ENCODE measurements around the gene STARD8.
"Not testable (repeated sequence)": the region's sequence is repeated elsewhere in the genome, so short reads cannot be mapped to it uniquely, and the experiment has no call there.

STARD8 gene

DNA sequence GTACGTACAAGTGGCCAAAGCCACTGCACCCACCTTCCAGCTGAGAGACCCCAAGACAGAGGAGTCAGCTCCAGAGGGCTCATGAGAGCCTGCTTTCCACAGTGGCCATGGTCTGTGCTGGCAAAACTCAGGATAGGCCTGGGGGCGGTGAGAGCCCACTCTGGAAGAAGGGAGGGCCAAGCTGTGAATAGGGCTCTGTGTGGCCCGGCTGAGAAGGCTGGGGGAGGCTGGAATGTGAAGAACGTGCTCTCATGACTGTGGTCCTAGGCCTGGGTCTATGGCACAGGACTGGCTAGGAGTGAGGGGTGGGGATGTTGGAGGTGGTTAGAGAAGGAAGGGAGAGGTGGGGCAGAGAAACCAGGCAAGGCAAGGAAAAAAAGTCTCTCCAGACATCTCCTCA is 13.3 kb downstream of the STARD8 start:
- no peak for DNase-seq

GRCh38 chrX:68665502-68665901 is 18.0 kb downstream of the STARD8 start:
- no peak for DNase-seq

- no peak for DNase-seq
These were observed 19.1 kb downstream of the STARD8 start for GRCh38 chrX:68666580-68666979.

DNA sequence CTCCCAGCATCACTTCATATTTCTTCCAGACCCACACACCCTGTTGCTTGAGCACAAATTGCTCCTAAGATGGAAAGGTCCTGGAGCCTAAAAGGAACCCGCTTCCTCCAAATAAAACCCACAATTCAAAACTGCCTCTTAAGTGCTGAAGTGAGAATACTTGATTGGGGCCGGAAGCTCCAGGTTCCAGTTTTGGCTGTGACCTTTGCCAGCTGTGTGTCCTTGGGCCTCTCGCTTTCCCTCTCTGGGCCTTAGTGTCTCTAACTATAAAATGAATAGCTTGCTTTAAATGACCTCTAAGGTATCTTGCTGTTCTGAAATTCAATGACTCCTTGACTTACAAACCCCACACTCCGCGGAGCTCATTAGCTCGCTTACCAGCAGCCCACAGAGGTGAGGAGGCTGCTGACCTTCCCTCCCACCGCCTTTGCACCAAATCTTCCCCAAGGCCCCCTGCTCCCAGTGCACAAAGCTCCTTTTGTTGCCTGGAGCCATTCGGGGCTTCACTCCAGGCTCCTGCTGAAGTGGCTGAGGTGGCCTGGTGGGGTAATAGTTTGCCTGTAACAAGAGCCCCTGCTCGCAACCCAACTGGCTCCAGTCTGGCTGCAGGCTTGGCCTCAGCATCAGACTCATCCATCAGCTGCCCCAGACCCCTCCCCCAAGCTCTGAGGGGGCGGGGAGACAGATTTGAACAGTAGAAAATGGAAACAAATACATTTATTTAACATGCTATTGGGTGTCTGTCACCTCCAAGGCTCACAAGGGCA is 21.8 kb downstream of the STARD8 start:
- DNase-seq = no peak

DNA sequence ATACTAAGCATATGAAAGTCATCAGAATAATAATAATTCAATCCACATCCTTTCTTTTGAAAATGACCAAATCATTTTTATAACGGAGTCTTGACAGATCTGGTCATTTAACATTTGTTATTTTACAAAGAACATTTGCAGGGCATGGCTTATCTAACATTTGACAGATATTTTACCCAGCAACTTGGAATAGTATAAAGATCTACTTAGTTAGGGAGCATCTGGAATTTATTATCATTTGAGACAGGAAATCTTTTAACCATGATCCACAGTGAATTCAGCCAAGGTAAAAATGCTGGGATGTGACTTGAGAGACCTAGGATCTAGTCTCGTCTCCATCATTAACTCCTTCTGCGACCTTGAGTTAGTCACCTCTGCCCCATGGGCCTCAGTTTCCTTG is 22.4 kb downstream of the STARD8 start:
- no peak for DNase-seq

DNA sequence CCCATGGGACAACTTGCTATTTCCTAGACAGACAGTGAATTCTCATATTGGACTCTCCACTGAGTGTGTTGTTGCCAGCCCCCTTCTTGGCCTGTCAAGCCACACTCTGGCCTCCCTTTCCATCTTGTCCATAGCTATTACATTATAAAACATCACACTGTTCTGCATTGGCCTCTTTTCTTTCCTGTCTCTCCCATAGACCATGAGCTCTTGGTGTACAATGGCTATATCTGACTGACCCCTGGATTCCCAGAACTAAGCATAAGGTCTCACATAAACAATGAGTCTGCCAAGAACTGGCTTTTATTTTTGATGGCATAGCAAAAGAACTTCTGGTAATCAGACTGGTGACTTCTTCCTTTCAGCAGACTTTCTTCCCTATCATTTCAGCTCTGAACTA is 23.8 kb downstream of the STARD8 start:
- DNase-seq = no peak

DNA sequence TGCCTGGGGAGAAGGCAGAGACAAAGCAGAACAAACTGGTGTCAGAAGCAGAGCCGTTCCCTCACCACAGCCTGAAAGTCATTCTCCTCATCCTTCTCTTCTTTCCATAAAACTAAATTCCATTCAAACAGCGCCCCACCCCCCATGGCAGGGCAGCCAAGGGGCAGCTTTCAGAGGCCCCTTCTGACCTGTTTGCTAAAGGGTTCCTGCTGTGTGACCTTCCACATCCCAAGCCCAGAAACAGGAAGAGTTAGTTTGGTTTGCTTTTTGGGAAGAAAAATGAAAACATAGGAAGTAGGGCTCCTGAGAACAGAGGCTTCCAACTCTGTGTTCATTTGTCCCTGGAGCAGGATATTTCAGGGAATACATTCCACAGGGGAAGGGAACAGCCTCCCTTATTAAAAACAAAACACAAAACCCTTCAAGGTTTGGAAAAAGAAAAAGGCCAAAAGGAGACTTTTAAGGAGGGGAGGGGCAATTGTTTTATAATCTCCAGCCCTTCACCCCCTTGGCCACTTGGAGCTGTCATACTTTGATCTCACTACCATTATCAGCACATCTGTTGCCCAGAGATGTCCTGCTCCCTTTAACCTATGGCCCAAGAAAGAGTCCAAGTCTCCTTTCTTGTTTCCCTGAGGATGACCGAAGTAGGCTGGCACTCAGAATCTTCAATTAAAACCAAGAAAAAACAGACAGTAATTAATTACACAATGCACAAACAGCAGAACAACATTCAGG is 25.3 kb downstream of the STARD8 start:
- DNase-seq = no peak

- DNase-seq = no peak
These were observed 28.1 kb downstream of the STARD8 start for GRCh38 chrX:68675571-68675970.

DNA sequence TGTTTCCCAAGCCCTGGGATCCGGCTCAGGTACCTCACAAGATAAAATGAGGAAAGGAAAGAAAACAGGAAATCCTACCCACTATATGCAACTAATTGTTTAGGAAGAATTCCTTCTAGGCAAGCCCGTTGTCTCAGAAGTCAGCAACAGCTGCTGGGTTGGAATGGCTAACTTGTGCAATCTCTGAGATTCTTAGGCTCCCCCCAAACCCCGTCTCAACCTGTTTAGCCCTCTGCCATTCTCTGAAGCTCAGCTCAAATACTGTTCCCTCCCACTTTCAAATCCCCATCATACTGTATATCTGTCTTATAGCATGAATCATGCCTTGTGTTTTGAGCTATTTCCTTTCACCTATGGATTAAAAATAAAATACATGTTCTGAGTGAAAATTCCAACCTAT is 28.9 kb downstream of the STARD8 start:
- DNase-seq = no peak

- no peak for DNase-seq
These were observed 30.5 kb downstream of the STARD8 start for GRCh38 chrX:68677998-68678397.

DNA sequence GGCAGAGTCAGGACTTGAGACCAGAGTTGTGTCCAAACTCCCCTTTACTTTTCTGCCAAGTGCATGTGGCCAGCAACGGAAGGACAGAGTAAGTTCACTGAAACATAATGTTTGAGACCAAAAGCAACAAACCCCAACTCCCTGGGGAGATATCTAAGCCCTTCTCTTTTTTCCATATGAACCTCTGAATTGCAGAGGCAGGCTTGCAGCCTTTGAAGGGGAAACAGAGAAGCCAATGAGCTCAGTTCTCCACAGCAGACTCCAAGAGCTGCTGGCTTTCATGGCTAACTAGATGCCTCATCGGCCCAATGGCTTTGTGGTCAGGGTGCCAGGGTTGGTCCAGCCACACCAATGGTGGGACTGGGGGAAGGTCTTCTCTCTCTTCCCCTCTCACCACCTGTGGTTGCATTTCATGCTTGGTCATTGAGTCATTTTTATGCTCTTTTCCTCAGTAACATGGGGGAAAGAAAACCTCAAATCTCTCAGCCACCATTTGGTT is 34.0 kb downstream of the STARD8 start:
- DNase-seq = no peak

- no peak for DNase-seq
These were observed 35.3 kb downstream of the STARD8 start for GRCh38 chrX:68682790-68683189.

GRCh38 chrX:68683580-68683979 is 36.1 kb downstream of the STARD8 start:
- DNase-seq = no peak

GRCh38 chrX:68684291-68684918 is 36.9 kb downstream of the STARD8 start:
- DNase-seq = no peak

GRCh38 chrX:68684919-68685304 is 37.4 kb downstream of the STARD8 start:
- no peak for DNase-seq

DNA sequence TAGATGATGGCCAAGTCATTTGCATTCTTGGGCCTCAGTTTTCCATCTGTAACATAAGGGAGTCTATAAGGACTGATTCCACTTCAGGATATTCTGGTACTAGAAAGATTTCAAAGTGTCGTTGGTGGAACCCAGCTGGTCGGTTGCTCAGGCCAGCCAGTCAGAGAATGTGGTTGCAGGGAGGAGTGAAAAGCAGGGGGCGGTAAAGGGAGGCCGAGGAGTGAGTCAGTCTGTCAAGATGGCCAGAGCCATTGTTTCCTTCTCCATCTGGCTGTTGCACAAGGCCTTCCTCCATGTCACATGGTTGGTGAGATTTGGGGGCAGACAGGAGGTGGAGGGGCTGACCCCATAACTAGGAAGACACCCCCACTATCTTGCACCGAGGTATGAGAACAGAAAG is 38.2 kb downstream of the STARD8 start:
- DNase-seq = no peak

GRCh38 chrX:68686097-68686977 is 38.9 kb downstream of the STARD8 start:
- no peak for DNase-seq

DNA sequence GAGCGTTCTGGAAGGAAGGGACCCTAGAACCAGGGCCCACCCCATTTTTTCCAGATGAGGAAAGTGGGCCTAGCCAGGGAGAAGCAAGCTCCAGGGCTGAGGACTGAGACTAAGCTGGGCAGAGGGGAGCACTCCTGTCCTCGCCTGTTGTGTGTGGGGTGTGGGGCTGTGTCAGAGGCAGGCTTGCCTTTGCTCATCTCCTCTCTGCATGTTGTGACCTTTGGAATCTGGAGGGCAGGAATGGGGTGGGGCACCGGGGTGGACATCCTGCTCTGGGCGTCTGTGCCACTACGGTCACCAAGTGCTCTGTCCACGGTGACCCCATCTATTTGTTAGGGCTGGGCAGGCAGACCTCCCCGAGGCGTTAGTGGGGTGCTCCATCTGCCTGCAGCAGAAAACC is 41.5 kb downstream of the STARD8 start:
- not testable (repeated sequence) for DNase-seq

GRCh38 chrX:68690936-68691501 is 43.6 kb downstream of the STARD8 start:
- DNase-seq = no peak

DNA sequence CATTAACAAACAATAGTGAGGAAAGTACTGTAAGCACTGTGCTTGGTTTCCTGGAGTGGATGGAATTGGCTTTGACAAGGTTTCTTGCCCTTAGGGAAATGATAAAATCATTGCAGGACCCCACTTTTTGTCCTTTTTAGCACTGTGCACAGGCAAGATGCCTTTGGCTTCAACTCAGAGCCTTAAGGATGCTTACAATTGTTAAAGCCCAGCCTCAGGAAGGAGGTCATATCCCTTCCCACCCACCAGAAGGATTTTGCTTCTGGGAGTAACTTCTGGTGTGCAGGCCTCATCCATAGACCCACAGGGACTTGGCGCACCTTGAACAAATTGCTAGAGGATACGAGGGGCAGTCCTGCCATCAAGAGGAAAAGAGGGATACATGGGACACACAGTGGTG is 44.5 kb downstream of the STARD8 start:
- no peak for DNase-seq

DNA sequence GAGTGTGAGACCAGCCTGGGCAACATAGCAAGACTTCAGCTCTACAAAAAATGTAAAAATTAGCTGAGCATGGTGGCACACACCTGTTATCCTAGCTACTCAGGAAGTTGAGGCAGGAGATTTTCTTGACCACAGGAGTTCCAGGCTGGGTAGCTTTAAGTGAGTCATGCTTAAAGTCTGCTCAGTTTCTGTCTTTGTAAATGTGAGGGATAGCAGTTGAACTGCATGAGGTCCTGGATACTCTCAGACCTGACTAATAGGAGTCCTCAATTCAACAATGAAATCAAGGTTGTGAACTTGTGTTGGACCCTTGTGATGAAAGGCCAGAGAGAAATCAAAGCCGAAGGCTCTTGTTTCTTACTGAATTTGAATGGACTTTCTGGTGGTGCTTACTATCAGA is 45.2 kb downstream of the STARD8 start:
- DNase-seq = no peak
